VCaP (cell line): ENCODE results near the gene SRSF2.
"Not testable (repeated sequence)": the region's sequence is repeated elsewhere in the genome, so short reads cannot be mapped to it uniquely, and the experiment has no call there.

Experiments used
- H3K27ac ChIP-seq: fragments of 450-650 bp; 2 replicates; pipeline ENCODE4 v1.5.1; 2017
- TF ChIP-seq, protein P1 (sequence below): fragments of 450-650 bp; conservative IDR thresholded peaks from 2 replicates; pipeline ENCODE4 v1.5.1; 2017; ENCODE audit warnings: mild to moderate bottlenecking, moderate library complexity

Gene SRSF2

DNA sequence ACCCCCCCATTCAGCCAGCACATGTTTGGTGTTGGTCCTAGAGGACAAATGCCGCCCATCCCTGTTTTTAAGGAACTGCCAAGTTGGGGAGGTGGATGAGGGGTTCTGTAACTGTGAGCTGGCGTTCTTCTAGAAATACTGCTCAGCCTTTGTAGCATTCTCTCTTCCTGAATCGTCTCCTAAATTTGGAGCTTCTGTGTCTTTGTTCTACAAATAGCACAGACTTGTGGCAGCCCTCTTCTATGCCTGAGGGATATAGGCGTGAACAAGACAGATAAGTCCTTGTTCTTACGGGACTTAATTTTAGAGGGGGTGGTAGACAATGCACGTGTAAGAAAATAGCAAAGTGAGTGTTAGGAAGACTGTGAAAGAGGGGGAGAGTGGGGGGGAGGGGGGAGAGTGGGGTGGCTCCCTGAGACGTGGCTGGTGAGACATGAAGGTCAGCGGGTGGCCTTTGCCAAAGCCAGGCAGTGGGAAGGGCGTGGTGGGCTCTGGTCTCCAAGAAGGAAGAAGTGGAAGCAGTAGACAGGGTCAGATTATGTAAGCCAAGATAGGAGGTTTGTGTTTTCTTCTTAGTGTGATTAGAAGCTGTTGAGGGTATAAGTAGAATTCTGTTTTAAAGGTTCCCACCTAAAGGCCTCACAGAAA is 10.7 kb upstream of the SRSF2 start:
- no peak overlapping the region for H3K27ac ChIP-seq
- TF ChIP-seq, protein P1, sequence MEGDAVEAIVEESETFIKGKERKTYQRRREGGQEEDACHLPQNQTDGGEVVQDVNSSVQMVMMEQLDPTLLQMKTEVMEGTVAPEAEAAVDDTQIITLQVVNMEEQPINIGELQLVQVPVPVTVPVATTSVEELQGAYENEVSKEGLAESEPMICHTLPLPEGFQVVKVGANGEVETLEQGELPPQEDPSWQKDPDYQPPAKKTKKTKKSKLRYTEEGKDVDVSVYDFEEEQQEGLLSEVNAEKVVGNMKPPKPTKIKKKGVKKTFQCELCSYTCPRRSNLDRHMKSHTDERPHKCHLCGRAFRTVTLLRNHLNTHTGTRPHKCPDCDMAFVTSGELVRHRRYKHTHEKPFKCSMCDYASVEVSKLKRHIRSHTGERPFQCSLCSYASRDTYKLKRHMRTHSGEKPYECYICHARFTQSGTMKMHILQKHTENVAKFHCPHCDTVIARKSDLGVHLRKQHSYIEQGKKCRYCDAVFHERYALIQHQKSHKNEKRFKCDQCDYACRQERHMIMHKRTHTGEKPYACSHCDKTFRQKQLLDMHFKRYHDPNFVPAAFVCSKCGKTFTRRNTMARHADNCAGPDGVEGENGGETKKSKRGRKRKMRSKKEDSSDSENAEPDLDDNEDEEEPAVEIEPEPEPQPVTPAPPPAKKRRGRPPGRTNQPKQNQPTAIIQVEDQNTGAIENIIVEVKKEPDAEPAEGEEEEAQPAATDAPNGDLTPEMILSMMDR: no peak

DNA sequence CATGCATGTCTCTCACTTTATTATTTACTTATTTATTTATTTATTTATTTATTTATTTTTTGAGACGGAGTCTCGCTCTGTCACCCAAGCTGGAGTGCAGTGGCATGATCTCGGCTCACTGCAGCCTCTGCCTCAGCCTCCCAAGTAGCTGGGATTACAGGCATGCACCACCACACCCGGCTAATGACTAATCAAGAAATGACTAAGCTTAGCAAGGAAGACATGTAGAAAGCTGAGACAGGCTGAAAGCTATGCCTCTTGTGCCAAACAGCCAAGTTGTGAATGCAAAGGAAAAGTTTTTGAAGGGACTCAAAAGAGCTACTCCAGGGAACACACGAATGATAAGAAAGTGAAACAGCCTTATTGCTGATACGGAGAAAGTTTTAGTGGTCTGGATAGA is 8.7 kb upstream of the SRSF2 start:
- not testable (repeated sequence) for H3K27ac ChIP-seq

DNA sequence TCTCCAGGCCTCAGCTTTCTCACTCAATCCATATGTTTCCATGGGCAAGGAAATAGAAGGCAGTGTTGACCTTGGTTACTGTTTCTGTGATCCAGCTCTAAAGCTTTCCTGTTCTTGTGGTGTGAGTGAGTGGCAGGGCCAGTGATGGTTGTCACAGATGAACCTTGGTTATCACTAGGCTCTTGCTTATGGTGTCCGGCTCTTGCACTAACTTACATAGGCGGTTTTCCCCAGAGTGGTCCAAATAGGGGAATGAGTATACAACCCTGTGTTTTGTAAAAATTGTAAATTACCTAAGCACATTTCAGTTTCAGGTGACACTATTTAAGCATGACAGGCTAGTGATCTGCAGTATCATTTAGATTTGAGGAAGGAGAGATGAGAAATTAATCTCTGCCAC is 7.6 kb upstream of the SRSF2 start:
- H3K27ac ChIP-seq: no peak overlapping the region
- TF ChIP-seq, protein P1: no peak

DNA sequence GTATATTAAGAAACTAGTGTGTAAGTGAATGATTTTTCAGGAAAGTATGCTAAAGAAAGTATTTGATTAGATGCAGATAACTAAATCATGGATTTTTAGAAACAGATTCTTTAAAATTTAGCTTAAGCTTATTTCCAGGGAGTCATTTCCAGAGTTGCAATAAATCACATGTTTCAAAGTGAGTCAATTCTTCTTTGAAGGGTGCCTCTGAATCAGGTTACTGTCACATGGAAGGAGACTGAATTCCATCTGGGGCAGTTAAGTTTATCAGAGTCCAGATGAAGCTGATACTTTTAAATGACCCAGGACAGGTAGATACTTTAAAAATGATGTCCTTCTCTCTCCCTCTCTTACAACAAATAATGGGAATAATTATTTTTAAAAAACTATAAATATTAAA is 5.8 kb upstream of the SRSF2 start:
- H3K27ac ChIP-seq: no peak overlapping the region
- TF ChIP-seq, protein P1: no peak

DNA sequence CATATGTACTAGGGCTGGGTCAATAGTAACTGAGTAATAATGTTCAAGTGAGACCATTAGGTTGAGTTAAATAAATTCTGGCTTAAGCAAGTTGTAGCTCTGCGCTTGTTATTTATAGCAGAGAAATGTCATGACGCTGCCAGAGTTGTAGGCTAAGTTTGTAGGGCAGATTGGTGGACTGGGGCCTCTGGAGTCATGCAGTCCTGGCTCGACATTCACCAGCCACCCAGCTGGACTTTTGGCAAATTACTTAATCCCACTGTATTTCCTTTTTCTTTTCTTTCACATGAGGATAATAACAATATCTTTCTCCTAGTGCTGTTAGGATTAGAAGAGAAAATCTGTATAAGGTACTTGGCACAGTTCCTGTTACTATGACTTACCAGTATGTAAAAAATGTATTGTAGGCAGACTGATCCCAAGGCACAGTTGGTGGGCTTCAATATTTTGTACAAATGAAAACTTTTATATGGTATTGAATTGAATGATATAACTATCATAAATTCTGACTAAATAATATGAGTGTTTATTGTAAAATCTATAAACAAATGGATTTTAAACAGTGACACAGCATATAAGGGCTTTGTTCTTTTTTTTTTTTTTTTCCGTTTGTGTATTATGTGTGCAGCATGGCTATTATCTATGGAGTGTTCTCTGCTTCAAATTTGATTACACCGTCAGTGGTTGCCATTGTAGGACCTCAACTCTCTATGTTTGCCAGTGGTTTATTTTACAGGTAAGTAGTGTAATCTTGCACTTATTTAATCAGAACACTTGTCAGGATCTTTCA is 3.4 kb upstream of the SRSF2 start:
- TF ChIP-seq, protein P1: no peak
- H3K27ac ChIP-seq: no peak overlapping the region

DNA sequence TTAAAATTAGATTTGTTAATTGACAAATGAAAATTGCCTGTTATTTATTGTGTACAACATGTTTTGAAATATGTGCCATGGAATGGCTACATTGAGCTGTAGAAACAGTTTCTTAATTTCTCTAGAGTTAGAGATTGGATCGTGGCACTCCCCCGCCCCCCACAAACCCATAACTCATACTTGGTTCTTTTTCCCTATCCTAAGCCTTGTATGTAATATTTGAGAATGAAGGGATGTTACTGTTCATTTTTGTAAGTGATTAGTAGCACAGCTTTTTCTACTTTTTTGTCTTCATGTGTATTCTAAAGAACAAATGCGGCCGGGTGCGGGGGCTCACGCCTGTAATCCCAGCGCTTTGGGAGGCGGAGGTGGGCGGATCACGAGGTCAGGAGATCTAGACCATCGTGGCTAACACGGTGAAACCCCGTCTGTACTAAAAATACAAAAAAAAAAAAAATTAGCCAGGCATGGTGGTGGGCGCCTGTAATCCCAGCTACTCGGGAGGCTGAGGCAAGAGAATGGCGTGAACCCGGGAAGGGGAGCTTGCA is 2.5 kb upstream of the SRSF2 start:
- H3K27ac ChIP-seq: peak overlapping the region; percentile 100; the same call in 1 of the 2 replicates

DNA sequence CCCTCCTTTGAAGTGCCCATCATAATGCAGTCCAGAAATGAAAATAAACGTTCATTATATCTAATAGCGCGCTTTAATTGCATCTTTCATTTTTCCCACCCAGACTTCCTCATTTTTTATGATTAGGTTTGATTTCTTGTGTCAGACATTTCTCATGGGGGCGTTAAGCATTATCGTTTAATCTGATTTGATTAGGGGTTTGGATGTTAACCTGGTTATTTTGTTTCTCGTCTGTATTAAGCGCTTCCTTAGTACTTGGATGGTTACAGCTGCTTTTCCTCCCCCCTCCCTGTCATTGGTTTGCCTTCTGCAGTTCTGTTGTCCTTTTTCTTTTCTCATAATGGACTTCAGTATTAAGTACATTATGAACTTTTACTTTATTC is 1.3 kb upstream of the SRSF2 start:
- peak overlapping the region; percentile 100 for H3K27ac ChIP-seq
- TF ChIP-seq, protein P1: no peak

DNA sequence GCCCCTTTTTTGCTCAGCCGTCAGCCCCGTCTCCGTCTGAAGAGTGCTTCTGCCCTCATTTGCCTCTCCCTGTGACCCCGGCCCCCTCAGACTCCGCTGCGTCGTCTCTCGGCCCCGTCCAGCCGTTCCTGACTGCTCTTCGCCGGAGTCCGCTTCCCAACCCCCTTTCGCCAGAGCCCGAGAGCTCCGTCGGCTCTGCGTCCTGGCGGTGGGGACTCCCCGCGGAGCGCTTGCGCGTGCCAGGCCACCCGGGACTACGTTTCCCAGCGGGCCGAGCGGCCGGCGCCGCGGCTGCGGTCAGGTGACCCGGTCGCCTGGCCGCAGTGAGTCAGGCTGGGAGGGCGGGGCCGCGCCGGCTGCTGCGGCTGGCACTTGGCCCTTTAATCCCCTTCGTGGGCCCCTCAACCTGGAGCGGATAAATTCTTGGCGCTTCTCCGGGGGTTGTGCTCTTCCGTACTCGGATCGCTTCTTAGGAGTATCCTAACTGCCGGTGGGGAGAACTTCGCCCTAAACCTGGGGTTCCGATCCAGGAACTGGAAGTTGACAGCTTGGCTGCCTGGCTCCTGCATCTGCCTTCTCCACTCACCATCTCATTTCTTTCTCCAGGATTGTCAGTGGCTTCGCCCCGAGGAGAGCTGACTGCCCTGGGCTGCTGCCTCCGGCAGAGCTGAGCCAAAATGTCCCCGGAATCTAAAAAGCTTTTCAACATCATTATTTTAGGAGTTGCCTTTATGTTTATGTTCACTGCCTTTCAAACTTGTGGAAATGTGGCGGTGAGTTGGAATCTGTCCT is 741 bp upstream of the SRSF2 start, which contains the start of gene MFSD11:
TSS of gene MFSD11 (plus strand) at position 444 of the 792 bp plus-strand sequence. CDS start at position 678, 234 bp downstream.
- H3K27ac ChIP-seq: peak within 1 kb of the TSS; percentile 100
- TF ChIP-seq, protein P1: no peak
